Neural cell (in vitro differentiated cells): ENCODE results near the gene RAB11FIP4. TPM values are rescaled to one million over a fixed set of nuclear protein-coding genes. Genes with fewer than 3 reads are reported as not detected.

ENCODE experiments used
- H2AFZ ChIP-seq: fragments of 200-600, 300-800 bp; sonication (generic), shearing (Covaris generic); 2 replicates; pipeline ENCODE4 v1.6.0; 2014; ENCODE audit warnings: low read depth, mild to moderate bottlenecking, antibody characterized with exemption, low read length, moderate library complexity
- H3F3A ChIP-seq: fragments of 200-600 bp; shearing (Covaris generic); 2 replicates; pipeline ENCODE4 v1.6.1; 2016; ENCODE audit warnings: mild to moderate bottlenecking, moderate library complexity, mixed read lengths, antibody characterized with exemption, low read length; ENCODE audit not compliant: insufficient read depth, poor library complexity, severe bottlenecking
- H3K27ac ChIP-seq: fragments of 200-600, 300-800 bp; sonication (generic), shearing (Covaris generic); 2 replicates; pipeline ENCODE4 v1.5.1; 2014; ENCODE audit warnings: mild to moderate bottlenecking, low read length, moderate library complexity
- H3K27me3 ChIP-seq: fragments of 300-800, 200-600 bp; sonication (generic), shearing (Covaris generic); 2 replicates; pipeline ENCODE4 v1.6.0; 2014; ENCODE audit warnings: mild to moderate bottlenecking, low read depth, low read length, moderate library complexity; ENCODE audit not compliant: insufficient read depth
- H3K36me3 ChIP-seq: fragments of 300-800, 200-600 bp; sonication (generic), shearing (Covaris generic); 2 replicates; pipeline ENCODE4 v1.5.1; 2014; ENCODE audit warnings: mild to moderate bottlenecking, antibody characterized with exemption, low read length, moderate library complexity; ENCODE audit not compliant: insufficient read depth
- H3K4me2 ChIP-seq: fragments of 300-800, 200-600 bp; sonication (generic), shearing (Covaris generic); 2 replicates; pipeline ENCODE4 v1.6.0; 2014; ENCODE audit warnings: mild to moderate bottlenecking, low read length
- H3K4me3 ChIP-seq: fragments of 300-800, 200-600 bp; sonication (generic), shearing (Covaris generic); 2 replicates; pipeline ENCODE4 v1.5.1; 2014; ENCODE audit warnings: mild to moderate bottlenecking, low read length, moderate library complexity
- H3K79me2 ChIP-seq: fragments of 200-600 bp; shearing (Covaris generic); replicated peaks from 2 replicates; pipeline ENCODE4 v1.6.0; 2014; ENCODE audit warnings: mild to moderate bottlenecking, low read length, moderate library complexity; ENCODE audit not compliant: insufficient read depth
- H3K9ac ChIP-seq: fragments of 300-800, 200-600 bp; sonication (generic), shearing (Covaris generic); 2 replicates; pipeline ENCODE4 v1.6.1; 2016; ENCODE audit warnings: mild to moderate bottlenecking, low read length, mixed read lengths
- H3K9me2 ChIP-seq: fragments of 200-600 bp; shearing (Covaris generic); 2 replicates; pipeline ENCODE4 v1.6.1; 2016; ENCODE audit warnings: mild to moderate bottlenecking, low read length, mixed read lengths; ENCODE audit not compliant: insufficient read depth
- H3K9me3 ChIP-seq: fragments of 200-600, 300-800 bp; sonication (generic), shearing (Covaris generic); 2 replicates; pipeline ENCODE4 v1.6.1; 2016; ENCODE audit warnings: mild to moderate bottlenecking, mixed run types, low read length, moderate library complexity, mixed read lengths
- H4K20me1 ChIP-seq: fragments of 200-600 bp; shearing (Covaris generic); 2 replicates; pipeline ENCODE4 v1.6.1; 2016; ENCODE audit warnings: mild to moderate bottlenecking, mixed run types; ENCODE audit not compliant: insufficient read depth
- CTCF ChIP-seq: fragments of 450-650 bp; IDR thresholded peaks from 2 replicates; pipeline ENCODE4 v1.5.1; 2014; ENCODE audit warnings: antibody characterized with exemption, mild to moderate bottlenecking, moderate library complexity; ENCODE audit not compliant: poor library complexity, severe bottlenecking
- EP300 ChIP-seq: fragments of 450-650 bp; conservative IDR thresholded peaks from 2 replicates; pipeline ENCODE4 v1.6.1; 2014; ENCODE audit warnings: antibody characterized with exemption, mild to moderate bottlenecking, moderate library complexity; ENCODE audit not compliant: poor library complexity, severe bottlenecking
- EZH2 ChIP-seq: fragments of 200-600, 300-800 bp; shearing (Covaris generic), sonication (generic); IDR thresholded peaks from 2 replicates; pipeline ENCODE4 v1.6.1; 2014; ENCODE audit warnings: antibody characterized with exemption, low read length, borderline replicate concordance, mild to moderate bottlenecking; ENCODE audit not compliant: insufficient read depth, poor library complexity, severe bottlenecking
- MXI1 ChIP-seq: fragments of 450-650 bp; conservative IDR thresholded peaks from 2 replicates; pipeline ENCODE4 v1.6.1; 2014; ENCODE audit warnings: antibody characterized with exemption, mild to moderate bottlenecking; ENCODE audit not compliant: poor library complexity, severe bottlenecking
- POLR2AphosphoS5 ChIP-seq: IDR thresholded peaks from 2 replicates; pipeline ENCODE4 v1.6.1; 2012
- RAD21 ChIP-seq: fragments of 450-650 bp; conservative IDR thresholded peaks from 2 replicates; pipeline ENCODE4 v1.6.1; 2014; ENCODE audit warnings: antibody characterized with exemption, mild to moderate bottlenecking, moderate library complexity
- REST ChIP-seq: IDR thresholded peaks from 2 replicates; pipeline ENCODE4 v1.6.1; 2012; ENCODE audit warnings: borderline replicate concordance
- SMC3 ChIP-seq: fragments of 450-650 bp; conservative IDR thresholded peaks from 2 replicates; pipeline ENCODE4 v1.6.1; 2014; ENCODE audit warnings: antibody characterized with exemption, mild to moderate bottlenecking, moderate library complexity; ENCODE audit not compliant: poor library complexity
- TAF1 ChIP-seq: IDR thresholded peaks from 2 replicates; pipeline ENCODE4 v1.6.1; 2012; ENCODE audit warnings: low read depth
- polyA plus RNA-seq: library from polyadenylated mRNA; depleted of rRNA; stranded (reverse); fragments of >200 nt; gene quantifications from 2 replicates; pipeline ENCODE4 v1.2.3, GENCODE V29; 2014

Gene RAB11FIP4
- polyA plus RNA-seq, 1 donor from 2014 or later: 14.4 TPM

GRCh38 chr17:31512104-31512740 is 120.7 kb downstream of the RAB11FIP4 start:
- TF ChIP-seq TAF1: no peak
- TF ChIP-seq CTCF: no peak
- no peak for TF ChIP-seq SMC3
- no peak for TF ChIP-seq REST
- no peak for TF ChIP-seq EZH2
- TF ChIP-seq RAD21: no peak
- TF ChIP-seq POLR2AphosphoS5: no peak
- no peak for TF ChIP-seq MXI1
- TF ChIP-seq EP300: no peak

GRCh38 chr17:31512796-31513195 is 121.3 kb downstream of the RAB11FIP4 start:
- no peaks in the 10 kb centered on the region for H3K79me2 ChIP-seq
- H3K27me3 ChIP-seq: no peaks in the 10 kb centered on the region
- no peak overlapping the region for H3K4me3 ChIP-seq
- no peaks in the 10 kb centered on the region for H3K9me3 ChIP-seq
- H3K9me2 ChIP-seq: no peaks in the 10 kb centered on the region
- H3K36me3 ChIP-seq: no peaks in the 10 kb centered on the region
- TF ChIP-seq TAF1 (no peak), MXI1 (no peak), RAD21 (no peak), EZH2 (no peak), EP300 (no peak), SMC3 (no peak), REST (no peak), POLR2AphosphoS5 (no peak), CTCF (no peak)
- no peak overlapping the region for H3K9ac ChIP-seq
- no peaks in the 10 kb centered on the region for H4K20me1 ChIP-seq
- H2AFZ ChIP-seq: no peak overlapping the region
- H3F3A ChIP-seq: no peaks in the 10 kb centered on the region
- no peak overlapping the region for H3K4me2 ChIP-seq
- H3K27ac ChIP-seq: no peak overlapping the region

More at GRCh38 chr17:31512104-31512740, 120.7 kb downstream of the RAB11FIP4 start:
- Histone ChIP-seq H3K27me3 (no peaks in the 10 kb centered on the region), H3K79me2 (no peaks in the 10 kb centered on the region), H3K9ac (no peak overlapping the region), H3K9me3 (no peaks in the 10 kb centered on the region), H3F3A (no peaks in the 10 kb centered on the region), H3K9me2 (no peaks in the 10 kb centered on the region), H3K4me2 (no peak overlapping the region), H3K36me3 (no peaks in the 10 kb centered on the region), H3K4me3 (no peak overlapping the region), H3K27ac (no peak overlapping the region), H4K20me1 (no peaks in the 10 kb centered on the region), H2AFZ (no peak overlapping the region)
